HG02610 (cell line): ENCODE measurements around the gene OLR1.

Source experiments
- ATAC-seq: cut with Tn5 transposase; IDR thresholded peaks from one replicate; pipeline ENCODE4 v1.9.1; 2021; ENCODE audit warnings: mild to moderate bottlenecking, moderate library complexity; ENCODE audit not compliant: unreplicated experiment

Gene OLR1

DNA sequence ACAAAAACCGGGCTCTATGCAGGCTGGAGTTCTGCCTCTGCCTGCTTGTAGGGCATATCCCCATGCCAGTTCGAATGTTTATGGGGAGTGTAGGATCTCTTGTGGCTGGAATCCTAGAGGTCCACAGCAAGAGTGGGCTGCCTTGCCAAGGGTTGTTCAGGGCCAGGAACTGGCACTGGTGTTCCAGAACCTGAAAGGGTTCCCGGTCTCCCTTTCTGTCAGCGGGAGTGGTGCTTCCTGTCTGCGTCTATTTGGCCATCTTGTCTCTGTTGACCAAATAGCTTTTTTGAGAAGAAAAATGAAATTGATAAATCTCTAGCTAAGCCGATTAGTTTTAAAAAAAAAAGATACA, 17.8 kb downstream of the OLR1 start:
- peak; percentile 9 for ATAC-seq

DNA sequence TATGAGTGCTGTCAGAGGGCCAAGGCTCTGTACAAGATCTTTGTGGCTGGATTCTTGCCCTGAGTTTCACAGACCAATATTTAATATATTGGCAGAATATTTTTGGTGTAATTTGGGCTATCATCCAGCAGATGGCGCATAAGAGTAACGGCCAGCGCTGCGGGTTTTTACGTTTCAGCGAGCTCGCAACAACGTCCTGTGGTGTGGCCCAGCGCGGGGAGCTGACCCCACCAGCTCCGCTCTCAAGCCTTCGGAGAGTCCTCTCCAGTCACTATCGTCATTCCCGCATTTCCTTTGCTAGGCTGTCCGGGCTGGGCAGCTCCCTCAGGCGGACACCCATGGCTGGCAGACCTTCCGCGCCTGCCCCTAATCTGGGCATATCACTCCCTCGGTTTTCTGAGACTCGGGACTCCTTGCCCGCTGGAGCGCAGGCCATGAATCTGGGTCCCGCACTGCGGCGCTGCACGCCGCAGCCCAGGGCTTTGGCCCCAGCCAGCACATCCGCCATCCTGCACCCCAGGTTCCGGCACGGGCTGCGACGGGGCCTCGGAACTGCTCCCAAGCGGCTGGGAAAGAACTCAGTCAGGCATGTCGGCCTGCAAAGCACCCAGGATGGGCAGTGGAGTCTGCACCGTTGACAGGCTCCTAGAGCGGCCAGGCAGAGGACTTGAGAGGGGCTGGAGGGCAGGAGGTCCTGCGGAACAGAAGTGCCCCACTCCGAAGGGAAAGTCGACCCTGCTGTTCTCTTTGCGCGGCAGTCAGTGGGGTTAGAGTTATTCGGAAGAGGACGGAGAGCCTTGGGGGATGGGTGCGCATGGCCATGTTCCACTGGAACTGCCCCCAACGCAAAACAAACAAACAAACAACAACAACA, 18.4 kb downstream of the OLR1 start:
- ATAC-seq, result peak; percentile 45

DNA sequence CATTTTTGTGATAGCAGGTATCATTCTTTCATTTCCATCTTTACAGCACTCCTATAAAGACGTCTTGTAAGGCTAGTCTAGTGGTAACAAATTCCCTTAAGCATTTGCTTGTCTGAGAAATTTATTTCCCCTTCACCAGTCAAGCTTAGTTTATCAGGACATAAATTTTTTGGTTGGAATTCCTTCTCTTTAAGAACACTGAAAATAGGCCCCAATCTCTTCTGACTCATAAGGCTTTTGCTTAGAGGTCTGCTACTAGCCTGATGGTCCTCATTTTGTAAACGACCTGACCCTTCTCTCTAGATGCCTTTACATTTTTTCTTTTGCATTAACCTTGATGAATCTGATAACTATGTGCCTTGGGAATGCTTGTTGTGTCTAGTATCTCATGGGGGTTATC, 20.3 kb downstream of the OLR1 start:
- ATAC-seq, result no peak

DNA sequence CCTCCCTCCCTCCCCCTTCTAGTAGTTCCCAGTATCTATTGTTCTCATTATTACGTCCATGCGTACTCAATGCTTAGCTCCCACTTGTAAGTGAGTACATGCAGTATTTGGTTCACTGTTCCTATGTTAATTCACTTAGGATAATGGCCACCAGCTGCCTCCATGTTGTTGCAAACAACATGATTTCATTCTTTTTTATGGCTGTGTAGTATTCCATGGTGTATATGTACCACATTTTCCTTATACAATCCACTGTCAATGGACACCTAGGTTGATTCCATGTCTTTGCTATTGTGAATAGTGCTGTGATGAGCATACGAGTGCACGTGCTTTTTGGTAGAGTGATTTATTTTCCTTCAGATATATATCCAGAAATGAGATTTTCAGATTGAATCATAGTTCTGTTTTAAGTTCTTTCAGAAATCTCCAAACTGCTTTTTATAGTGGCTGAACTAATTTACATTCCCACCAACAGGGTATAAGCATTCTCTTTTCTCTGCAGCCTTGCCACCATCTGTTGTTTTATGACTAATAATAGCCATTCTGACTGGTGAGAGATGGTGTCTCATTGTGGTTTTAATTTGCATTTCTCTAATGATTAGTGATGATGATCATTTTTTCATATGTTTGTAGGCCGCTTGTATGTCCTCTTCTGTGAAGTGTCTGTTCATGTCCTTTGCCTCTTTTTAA, 24.1 kb downstream of the OLR1 start:
- peak; percentile 92 for ATAC-seq

DNA sequence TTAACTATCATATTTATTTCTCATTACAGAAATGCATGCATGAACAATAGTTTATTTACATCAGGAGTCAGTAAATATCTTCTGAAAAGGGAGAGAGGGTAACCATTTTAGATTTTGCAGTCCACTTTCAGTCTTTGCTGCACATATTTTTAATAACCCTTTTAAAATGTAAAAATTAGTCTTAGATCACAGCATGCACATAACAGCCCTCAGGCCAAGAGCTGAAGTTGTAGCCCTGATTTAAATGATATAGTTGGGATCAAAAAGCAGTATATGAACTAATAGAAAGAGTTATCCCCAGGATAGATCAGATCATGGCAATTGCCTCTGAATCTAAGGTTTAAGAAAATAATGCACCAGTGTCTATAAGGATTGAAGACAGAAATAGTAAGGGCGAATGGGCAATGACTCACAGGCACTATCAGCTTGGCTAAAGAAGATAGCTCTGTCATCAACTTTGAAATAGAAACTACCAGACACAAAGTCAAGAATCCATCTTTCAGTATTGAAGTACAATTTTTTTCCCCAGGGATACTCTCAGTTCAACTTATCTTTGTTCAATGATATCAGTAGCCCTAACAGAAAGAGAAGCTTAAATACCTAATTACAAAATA, 28.8 kb downstream of the OLR1 start:
- ATAC-seq, result no peak

GRCh38 chr12:10140001-10140400, 31.9 kb downstream of the OLR1 start:
- no peak for ATAC-seq

DNA sequence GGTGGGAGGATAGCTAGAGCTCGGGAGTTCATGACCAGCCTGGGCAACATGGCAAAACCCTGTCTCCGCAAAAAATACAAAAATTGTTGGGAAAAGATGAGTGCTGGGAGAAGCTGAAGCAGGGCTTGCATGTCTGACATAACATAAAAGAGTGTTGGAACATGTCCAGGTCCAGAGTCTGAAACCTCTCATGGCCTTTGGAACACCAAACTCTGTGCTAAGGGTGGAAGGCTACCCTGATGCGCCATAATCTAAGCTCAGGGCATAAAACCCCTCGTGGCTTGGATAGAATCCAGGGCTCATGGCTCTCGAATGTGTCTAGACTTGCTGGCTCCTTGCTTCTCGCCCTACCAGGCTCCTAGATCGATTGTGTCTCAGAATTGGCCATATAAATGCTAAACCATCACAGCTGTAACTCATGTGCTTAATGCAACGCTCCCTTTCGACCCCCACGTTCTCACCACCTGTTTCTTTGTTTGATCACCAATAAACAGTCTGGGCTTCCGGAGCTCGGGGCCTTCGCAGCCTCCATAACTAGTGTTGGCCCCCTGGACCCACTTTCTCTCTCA, 35.2 kb downstream of the OLR1 start:
- ATAC-seq, result no peak

DNA sequence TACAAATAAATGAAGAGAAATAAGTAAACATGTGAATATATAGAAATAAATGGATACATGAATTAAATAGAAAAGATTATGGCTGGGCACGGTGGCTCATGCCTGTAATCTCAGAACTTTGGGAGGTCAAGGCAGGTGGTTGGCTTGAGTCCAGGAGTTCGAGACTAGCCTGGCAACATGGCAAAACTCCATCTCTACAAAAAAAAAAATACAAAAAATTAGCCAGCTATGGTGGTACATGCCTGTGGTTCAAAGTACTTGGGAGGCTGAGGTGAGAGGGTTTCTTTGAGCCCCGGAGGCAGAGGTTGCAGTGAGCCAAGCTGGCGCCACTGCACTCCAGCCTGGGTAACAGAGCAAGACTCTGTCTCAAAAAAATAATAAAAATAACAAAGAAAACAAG, 36.8 kb downstream of the OLR1 start:
- no peak for ATAC-seq

GRCh38 chr12:10132850-10133370, 39.0 kb downstream of the OLR1 start:
- no peak for ATAC-seq

DNA sequence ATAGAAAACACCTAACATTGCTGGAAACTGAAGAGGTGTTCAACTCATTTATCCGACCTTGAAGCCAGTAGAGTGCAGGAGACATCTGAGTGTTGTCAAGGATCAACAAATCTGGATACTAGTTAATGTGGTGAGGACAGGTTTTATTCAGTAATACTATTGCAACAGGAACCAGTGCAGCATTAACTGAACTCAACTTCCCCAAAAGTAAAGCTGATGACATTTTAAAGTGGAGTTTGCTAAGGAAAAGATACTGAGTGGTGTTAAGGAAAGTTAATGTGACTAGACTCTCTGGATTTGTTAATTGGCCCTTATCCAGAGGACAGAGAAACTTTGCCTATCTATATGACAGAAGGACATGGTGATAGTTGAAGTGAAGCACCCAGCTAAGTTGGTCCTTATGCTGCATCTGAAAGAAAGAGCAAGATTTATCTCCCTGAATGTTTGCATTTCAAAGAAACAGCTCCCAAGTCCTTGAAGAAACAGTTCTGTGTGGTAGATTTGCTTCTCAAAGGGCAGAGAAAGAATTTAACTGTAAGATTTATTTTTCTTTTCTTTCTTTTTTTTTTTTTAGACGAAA, 40.7 kb downstream of the OLR1 start:
- ATAC-seq, result no peak

DNA sequence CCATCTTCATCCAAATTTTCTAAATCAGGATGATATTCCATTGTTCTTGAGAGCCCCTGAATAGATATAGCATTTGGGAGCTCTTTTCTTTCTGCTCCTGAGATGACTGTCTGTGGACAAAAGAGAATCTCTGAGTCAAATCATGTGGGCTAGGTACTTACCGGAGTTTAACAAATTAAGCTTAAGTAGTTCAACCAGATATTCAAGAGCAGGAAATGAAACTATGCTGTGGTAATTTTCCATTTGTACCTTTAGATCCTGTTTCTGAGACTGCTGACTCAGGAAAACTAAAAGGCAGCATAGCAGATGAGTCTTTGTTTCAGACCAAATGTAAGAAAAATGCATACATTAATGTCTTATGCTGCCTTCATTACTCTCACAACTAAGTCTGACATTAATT, 41.9 kb downstream of the OLR1 start, which contains the start of gene CLEC7A:
TSS of gene CLEC7A (minus strand) at position 158 of the 400 bp plus-strand sequence. CDS start at position 41, 117 bp downstream.
- ATAC-seq, result peak; percentile 94

DNA sequence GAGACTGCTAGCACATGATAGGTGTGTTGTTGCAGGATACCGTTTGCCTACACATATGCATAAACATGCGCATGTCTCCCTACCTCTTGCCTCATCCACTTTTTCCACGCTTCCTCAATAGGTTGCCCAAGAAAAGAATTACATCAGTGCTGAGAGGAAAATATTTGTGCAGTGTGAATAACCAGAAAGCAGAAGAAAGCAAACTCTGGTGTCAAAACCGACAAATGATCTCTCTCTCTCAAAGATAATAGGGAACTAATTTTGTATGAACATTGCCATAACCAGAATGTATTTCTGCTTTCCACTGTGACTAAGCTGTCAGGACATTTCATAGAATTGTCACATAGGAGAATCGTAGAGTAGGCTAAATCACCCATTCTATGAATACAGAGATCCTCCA, 43.2 kb downstream of the OLR1 start:
- ATAC-seq, result no peak

- ATAC-seq, result no peak
Observed at GRCh38 chr12:10126413-10126812, 45.5 kb downstream of the OLR1 start.

- ATAC-seq, result no peak
Observed at GRCh38 chr12:10122689-10123088, 49.2 kb downstream of the OLR1 start.

- no peak for ATAC-seq
Observed at GRCh38 chr12:10121278-10121677, 50.7 kb downstream of the OLR1 start.

DNA sequence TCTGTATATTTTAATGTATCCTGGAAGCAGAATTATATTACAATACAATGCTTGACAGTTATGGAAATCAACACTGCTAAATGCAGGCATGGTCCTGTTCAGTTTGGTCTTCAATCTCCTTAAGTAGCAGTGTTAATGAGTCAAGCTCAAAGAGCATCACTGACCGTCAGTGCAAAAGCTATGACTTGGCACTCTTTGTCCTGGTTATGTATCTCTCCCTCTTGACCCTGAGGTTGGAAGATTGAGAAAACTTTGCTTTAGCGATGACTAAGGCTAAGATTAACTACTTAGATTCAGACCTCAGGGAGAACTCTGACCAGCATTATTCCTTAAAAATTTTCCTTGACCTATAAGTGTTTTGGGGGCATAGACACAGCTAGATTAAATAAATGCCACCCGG, 52.9 kb downstream of the OLR1 start:
- no peak for ATAC-seq

- no peak for ATAC-seq
Observed at GRCh38 chr12:10115890-10116289, 56.0 kb downstream of the OLR1 start.

- no peak for ATAC-seq
Observed at GRCh38 chr12:10115311-10115710, 56.6 kb downstream of the OLR1 start.

DNA sequence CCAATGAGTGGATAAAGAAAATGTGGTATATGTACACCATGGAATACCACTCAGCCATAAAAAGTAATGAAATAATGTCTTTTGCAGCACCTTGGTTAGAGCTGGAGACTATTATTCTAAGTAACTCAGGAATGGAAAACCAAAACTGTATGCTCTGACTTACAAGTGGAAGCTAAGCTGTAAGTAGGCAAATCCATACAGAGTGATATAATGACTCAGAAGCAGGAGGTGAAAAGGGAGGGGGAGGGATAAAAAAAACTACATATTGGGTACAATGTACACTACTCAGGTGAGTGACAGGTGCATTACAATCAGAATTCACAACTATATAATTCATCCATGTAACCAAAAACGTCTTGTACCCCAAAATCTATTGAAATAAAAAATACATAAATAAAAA, 58.0 kb downstream of the OLR1 start:
- ATAC-seq, result no peak

- no peak for ATAC-seq
Observed at GRCh38 chr12:10113075-10113474, 58.9 kb downstream of the OLR1 start.

- no peak for ATAC-seq
Observed at GRCh38 chr12:10111451-10111850, 60.5 kb downstream of the OLR1 start.
